Gastroesophageal sphincter (tissue), 3 donors: Measurements from ENCODE around the gene DHRSX.

ENCODE experiments used
- CTCF ChIP-seq, 4 experiments: fragments of 200-600 bp in 2 of 4; fragments of 450-650 bp in 2 of 4; sonication (generic) in 1 of 4; IDR thresholded peaks; one replicate each; pipeline ENCODE4 v1.5.1; 2017 to 2019; ENCODE audit warnings: antibody characterized with exemption in 4 of 4, mild to moderate bottlenecking in 2 of 4, moderate library complexity in 2 of 4
- POLR2A ChIP-seq, 2 donors: fragments of 450-650 bp; IDR thresholded peaks; one replicate each; pipeline ENCODE4 v1.6.1; 2017; ENCODE audit warnings: antibody characterized with exemption in 2 of 2, mild to moderate bottlenecking in 2 of 2, moderate library complexity in 1 of 2
- POLR2AphosphoS5 ChIP-seq: sonication (generic); formaldehyde crosslinking; IDR thresholded peaks from one replicate; pipeline ENCODE4 v1.6.1; 2017; ENCODE audit warnings: antibody characterized with exemption

- TF ChIP-seq CTCF (IDR thresholded peaks at IDR 0.05): no peak
- no peak for TF ChIP-seq POLR2A (IDR thresholded peaks at IDR 0.05)
- TF ChIP-seq POLR2AphosphoS5: no peak
Observed at GRCh38 chrX:2449135-2449886, 51.5 kb downstream of the DHRSX start.
